Measurements from ENCODE around the gene ANKRD27. TPM values are rescaled to one million over a fixed set of nuclear protein-coding genes. Genes with fewer than 3 reads are reported as not detected.

The ANKRD27 gene
- polyA plus RNA-seq, 1 of the 3 experiments (the other 2 are of a cell fraction): 16.5 TPM

GRCh38 chr19:32642771-32643170, 32.2 kb downstream of the ANKRD27 start:
- Histone ChIP-seq H2AFZ (ENCODE audit: low read depth) (no peak overlapping the region), H3K9me3 (no peaks in the 10 kb centered on the region), H3K36me3 (replicated peaks in 1 of 2; ENCODE audit: control insufficient read depth in 1 of 2, insufficient read depth in 2 of 2, low read length in 1 of 2) (peaks cover 31 to 55% of the 10 kb centered on the region in 2 experiments), H3K4me1 (ENCODE audit: control insufficient read depth in 1 of 2, insufficient read depth in 2 of 2, low read depth in 1 of 2, low read length in 1 of 2) (peaks cover 0 to 5% of the 10 kb centered on the region in 2 experiments; a peak in 1 of 4 replicates), H4K20me1 (ENCODE audit: insufficient read depth) (no peaks in the 10 kb centered on the region), H3K79me2 (ENCODE audit: insufficient read depth) (no peaks in the 10 kb centered on the region), H3K9ac (no peak overlapping the region), H3F3A (replicated peaks; ENCODE audit: insufficient read depth) (no peaks in the 10 kb centered on the region), H3K4me2 (no peak overlapping the region), H3K4me3 (ENCODE audit: low read depth in 2 of 2, low read length in 1 of 2) (no peak overlapping the region), H3K27me3 (ENCODE audit: insufficient read depth) (no peaks in the 10 kb centered on the region), H3K9me2 (no peaks in the 10 kb centered on the region), H3K27ac (ENCODE audit: low read depth in 2 of 2, low read length in 1 of 2) (no peak overlapping the region)
- POLR2A ChIA-PET: no interaction called here
- 94% methylated on average over 11 of the region's 12 CpGs for WGBS (ENCODE audit: low lambda C conversion rate)
- TF ChIP-seq SIN3A (IDR thresholded peaks at IDR 0.05; ENCODE audit: borderline replicate concordance, low read depth, low read length): no peak
- TF ChIP-seq EP300 (IDR thresholded peaks at IDR 0.05; ENCODE audit: borderline replicate concordance in 1 of 2, low read depth in 1 of 2, low read length in 1 of 2): no peak
- no peak for TF ChIP-seq NRF1 (IDR thresholded peaks at IDR 0.05; ENCODE audit: low read depth, low read length)
- TF ChIP-seq FOXM1 (IDR thresholded peaks at IDR 0.05; ENCODE audit: low read depth): no peak
- TF ChIP-seq YY1 (IDR thresholded peaks at IDR 0.05; ENCODE audit: low read depth): no peak
- no peak for TF ChIP-seq RXRA (IDR thresholded peaks at IDR 0.05; ENCODE audit: borderline replicate concordance, low read depth)
- no peak for TF ChIP-seq PBX3 (IDR thresholded peaks at IDR 0.05)
- no peak for TF ChIP-seq CHD2 (IDR thresholded peaks at IDR 0.05; ENCODE audit: low read length, partially characterized antibody)
- DNase-seq: no peak
- CTCF ChIA-PET: no interaction called here

DNA sequence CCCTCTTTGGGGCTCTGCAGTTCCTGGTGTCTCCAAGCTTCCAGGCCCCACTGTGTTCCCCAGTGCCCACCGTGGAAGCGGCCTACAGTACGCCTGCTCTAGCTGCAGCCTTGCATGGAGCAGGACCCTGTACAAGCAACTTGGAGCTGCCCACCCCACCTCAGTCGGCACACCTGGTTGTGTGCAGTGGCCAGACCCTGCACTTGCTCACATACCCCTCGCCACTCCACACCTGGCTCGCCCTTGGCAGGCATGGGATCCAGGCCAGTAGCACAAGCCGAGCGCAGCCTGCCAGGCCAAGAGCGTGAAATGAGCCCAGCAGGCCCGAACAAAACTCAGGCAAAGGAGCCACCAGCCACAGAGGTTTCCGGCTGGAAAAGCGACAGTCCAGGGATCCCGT, 36.4 kb downstream of the ANKRD27 start:
- no peak overlapping the region for H3K4me2 ChIP-seq
- H2AFZ ChIP-seq (ENCODE audit: low read depth): no peak overlapping the region
- ChIA-PET CTCF (no interaction called here), POLR2A (no interaction called here)
- no peaks in the 10 kb centered on the region for H3F3A ChIP-seq (replicated peaks; ENCODE audit: insufficient read depth)
- no peaks in the 10 kb centered on the region for H3K9me3 ChIP-seq
- no peaks in the 10 kb centered on the region for H3K9me2 ChIP-seq
- H3K4me3 ChIP-seq (ENCODE audit: low read depth in 2 of 2, low read length in 1 of 2): no peak overlapping the region
- DNase-seq: no peak
- 95% methylated on average over 9 of the region's 13 CpGs for WGBS (ENCODE audit: low lambda C conversion rate)
- H3K27me3 ChIP-seq (ENCODE audit: insufficient read depth): no peaks in the 10 kb centered on the region
- no peaks in the 10 kb centered on the region for H3K79me2 ChIP-seq (ENCODE audit: insufficient read depth)
- H4K20me1 ChIP-seq (ENCODE audit: insufficient read depth): no peaks in the 10 kb centered on the region
- H3K9ac ChIP-seq: no peak overlapping the region
- H3K4me1 ChIP-seq (ENCODE audit: control insufficient read depth in 1 of 2, insufficient read depth in 2 of 2, low read depth in 1 of 2, low read length in 1 of 2): no peaks in the 10 kb centered on the region
- no peak overlapping the region for H3K27ac ChIP-seq (ENCODE audit: low read depth in 2 of 2, low read length in 1 of 2)
- H3K36me3 ChIP-seq (replicated peaks in 1 of 2; ENCODE audit: control insufficient read depth in 1 of 2, insufficient read depth in 2 of 2, low read length in 1 of 2): peaks cover 27 to 53% of the 10 kb centered on the region in 2 experiments
- TF ChIP-seq SIN3A (IDR thresholded peaks at IDR 0.05; ENCODE audit: borderline replicate concordance, low read depth, low read length) (no peak), PBX3 (IDR thresholded peaks at IDR 0.05) (no peak), FOXM1 (IDR thresholded peaks at IDR 0.05; ENCODE audit: low read depth) (no peak), RAD21 (IDR thresholded peaks at IDR 0.05; ENCODE audit: low read length) (no peak), FOXJ3 (CRISPR knock-in tag; IDR thresholded peaks at IDR 0.05) (no peak), SMC3 (IDR thresholded peaks at IDR 0.05; ENCODE audit: low read depth, low read length) (no peak), FOSL2 (IDR thresholded peaks at IDR 0.05; ENCODE audit: borderline replicate concordance, low read depth) (no peak), POLR2AphosphoS5 (IDR thresholded peaks at IDR 0.05; ENCODE audit: low read depth, low read length) (no peak), RFX5 (IDR thresholded peaks at IDR 0.05; ENCODE audit: low read length) (no peak), ELF1 (IDR thresholded peaks at IDR 0.05) (no peak), EP300 (IDR thresholded peaks at IDR 0.05; ENCODE audit: borderline replicate concordance in 1 of 2, low read depth in 1 of 2, low read length in 1 of 2) (no peak), YY1 (IDR thresholded peaks at IDR 0.05; ENCODE audit: low read depth) (no peak), EZH2phosphoT487 (IDR thresholded peaks at IDR 0.05; ENCODE audit: borderline replicate concordance, low read depth) (no peak)
- TF ChIP-seq, protein P1, sequence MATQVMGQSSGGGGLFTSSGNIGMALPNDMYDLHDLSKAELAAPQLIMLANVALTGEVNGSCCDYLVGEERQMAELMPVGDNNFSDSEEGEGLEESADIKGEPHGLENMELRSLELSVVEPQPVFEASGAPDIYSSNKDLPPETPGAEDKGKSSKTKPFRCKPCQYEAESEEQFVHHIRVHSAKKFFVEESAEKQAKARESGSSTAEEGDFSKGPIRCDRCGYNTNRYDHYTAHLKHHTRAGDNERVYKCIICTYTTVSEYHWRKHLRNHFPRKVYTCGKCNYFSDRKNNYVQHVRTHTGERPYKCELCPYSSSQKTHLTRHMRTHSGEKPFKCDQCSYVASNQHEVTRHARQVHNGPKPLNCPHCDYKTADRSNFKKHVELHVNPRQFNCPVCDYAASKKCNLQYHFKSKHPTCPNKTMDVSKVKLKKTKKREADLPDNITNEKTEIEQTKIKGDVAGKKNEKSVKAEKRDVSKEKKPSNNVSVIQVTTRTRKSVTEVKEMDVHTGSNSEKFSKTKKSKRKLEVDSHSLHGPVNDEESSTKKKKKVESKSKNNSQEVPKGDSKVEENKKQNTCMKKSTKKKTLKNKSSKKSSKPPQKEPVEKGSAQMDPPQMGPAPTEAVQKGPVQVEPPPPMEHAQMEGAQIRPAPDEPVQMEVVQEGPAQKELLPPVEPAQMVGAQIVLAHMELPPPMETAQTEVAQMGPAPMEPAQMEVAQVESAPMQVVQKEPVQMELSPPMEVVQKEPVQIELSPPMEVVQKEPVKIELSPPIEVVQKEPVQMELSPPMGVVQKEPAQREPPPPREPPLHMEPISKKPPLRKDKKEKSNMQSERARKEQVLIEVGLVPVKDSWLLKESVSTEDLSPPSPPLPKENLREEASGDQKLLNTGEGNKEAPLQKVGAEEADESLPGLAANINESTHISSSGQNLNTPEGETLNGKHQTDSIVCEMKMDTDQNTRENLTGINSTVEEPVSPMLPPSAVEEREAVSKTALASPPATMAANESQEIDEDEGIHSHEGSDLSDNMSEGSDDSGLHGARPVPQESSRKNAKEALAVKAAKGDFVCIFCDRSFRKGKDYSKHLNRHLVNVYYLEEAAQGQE (IDR thresholded peaks at IDR 0.05; ENCODE audit: low read depth, low read length): no peak
- TF ChIP-seq, protein P2, sequence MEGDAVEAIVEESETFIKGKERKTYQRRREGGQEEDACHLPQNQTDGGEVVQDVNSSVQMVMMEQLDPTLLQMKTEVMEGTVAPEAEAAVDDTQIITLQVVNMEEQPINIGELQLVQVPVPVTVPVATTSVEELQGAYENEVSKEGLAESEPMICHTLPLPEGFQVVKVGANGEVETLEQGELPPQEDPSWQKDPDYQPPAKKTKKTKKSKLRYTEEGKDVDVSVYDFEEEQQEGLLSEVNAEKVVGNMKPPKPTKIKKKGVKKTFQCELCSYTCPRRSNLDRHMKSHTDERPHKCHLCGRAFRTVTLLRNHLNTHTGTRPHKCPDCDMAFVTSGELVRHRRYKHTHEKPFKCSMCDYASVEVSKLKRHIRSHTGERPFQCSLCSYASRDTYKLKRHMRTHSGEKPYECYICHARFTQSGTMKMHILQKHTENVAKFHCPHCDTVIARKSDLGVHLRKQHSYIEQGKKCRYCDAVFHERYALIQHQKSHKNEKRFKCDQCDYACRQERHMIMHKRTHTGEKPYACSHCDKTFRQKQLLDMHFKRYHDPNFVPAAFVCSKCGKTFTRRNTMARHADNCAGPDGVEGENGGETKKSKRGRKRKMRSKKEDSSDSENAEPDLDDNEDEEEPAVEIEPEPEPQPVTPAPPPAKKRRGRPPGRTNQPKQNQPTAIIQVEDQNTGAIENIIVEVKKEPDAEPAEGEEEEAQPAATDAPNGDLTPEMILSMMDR (IDR thresholded peaks at IDR 0.05): no peak

Measured in SK-N-SH (cell line).